ENCODE results near the gene POLR1F.

The POLR1F gene

GRCh38 chr7:19674266-19674960 lies 34.4 kb downstream of the POLR1F start:
- DNase-seq, result no peak

GRCh38 chr7:19670806-19671205 lies 38.0 kb downstream of the POLR1F start:
- no peak for DNase-seq

- DNase-seq, result no peak
Observed at GRCh38 chr7:19665399-19666008, 43.3 kb downstream of the POLR1F start.

- DNase-seq, result no peak
Observed at GRCh38 chr7:19663816-19664462, 44.9 kb downstream of the POLR1F start.

GRCh38 chr7:19648791-19649190 lies 60.0 kb downstream of the POLR1F start:
- DNase-seq, result no peak
